H9 (cell line): ENCODE measurements around the gene CDH23. TPM values are rescaled to one million over a fixed set of nuclear protein-coding genes. Genes with fewer than 3 reads are reported as not detected.

Experiments used
- DNase-seq: peaks from one replicate; pipeline ENCODE4 v3.0.0-alpha.2; 2017
- H2AFZ ChIP-seq: one replicate; pipeline ENCODE4 v1.6.1; 2013; ENCODE audit warnings: mild to moderate bottlenecking, low read length, control low read depth, moderate library complexity
- H2AK5ac ChIP-seq: 2 replicates; pipeline ENCODE4 v1.6.1; 2013; ENCODE audit warnings: low read length, control low read depth, mixed read lengths; ENCODE audit not compliant: insufficient read length
- H2BK120ac ChIP-seq: one replicate; pipeline ENCODE4 v1.6.1; 2013; ENCODE audit warnings: low read depth, mild to moderate bottlenecking, low read length, control low read depth, inconsistent platforms; ENCODE audit not compliant: poor library complexity, severe bottlenecking
- H2BK12ac ChIP-seq: 2 replicates; pipeline ENCODE4 v1.6.1; 2013; ENCODE audit warnings: low read length, control low read depth, mixed read lengths, low read depth; ENCODE audit not compliant: insufficient read length
- H2BK15ac ChIP-seq: 2 replicates; pipeline ENCODE4 v1.6.1; 2013; ENCODE audit warnings: low read depth, low read length, control low read depth
- H2BK20ac ChIP-seq: one replicate; pipeline ENCODE4 v1.6.1; 2013; ENCODE audit warnings: low read depth, mild to moderate bottlenecking, low read length, control low read depth, inconsistent platforms; ENCODE audit not compliant: poor library complexity, severe bottlenecking
- H2BK5ac ChIP-seq: 2 replicates; pipeline ENCODE4 v1.6.1; 2013; ENCODE audit warnings: low read length, control low read depth, mixed read lengths; ENCODE audit not compliant: insufficient read length
- H3K14ac ChIP-seq: 2 replicates; pipeline ENCODE4 v1.6.1; 2013; ENCODE audit warnings: low read length, control low read depth; ENCODE audit not compliant: insufficient read depth
- H3K18ac ChIP-seq: 2 replicates; pipeline ENCODE4 v1.6.1; 2013; ENCODE audit warnings: low read depth, mild to moderate bottlenecking, mixed read lengths, low read length, control low read depth; ENCODE audit not compliant: insufficient read length
- H3K23ac ChIP-seq: 2 replicates; pipeline ENCODE4 v1.6.1; 2013; ENCODE audit warnings: low read length, control low read depth, mixed read lengths, low read depth; ENCODE audit not compliant: insufficient read length
- H3K23me2 ChIP-seq: 2 replicates; pipeline ENCODE4 v1.6.1; 2013; ENCODE audit warnings: low read depth, mild to moderate bottlenecking, mixed read lengths, low read length, control low read depth; ENCODE audit not compliant: insufficient read length, poor library complexity, severe bottlenecking
- H3K27ac ChIP-seq: 2 replicates; pipeline ENCODE4 v1.5.1; 2013; ENCODE audit warnings: low read length, control low read depth, mixed read lengths, low read depth; ENCODE audit not compliant: insufficient read length
- H3K27me3 ChIP-seq: 2 replicates; pipeline ENCODE4 v1.6.1; 2013; ENCODE audit warnings: low read length, control low read depth, inconsistent platforms; ENCODE audit not compliant: insufficient read depth
- H3K4ac ChIP-seq: 2 replicates; pipeline ENCODE4 v1.6.1; 2013; ENCODE audit warnings: low read depth, mild to moderate bottlenecking, control low read depth, inconsistent platforms, low read length, moderate library complexity
- H3K4me1 ChIP-seq: 2 replicates; pipeline ENCODE4 v1.6.1; 2013; ENCODE audit warnings: low read length, control low read depth, inconsistent platforms; ENCODE audit not compliant: insufficient read depth
- H3K4me2 ChIP-seq: 2 replicates; pipeline ENCODE4 v1.6.1; 2013; ENCODE audit warnings: low read length, control low read depth, mixed read lengths; ENCODE audit not compliant: insufficient read length, insufficient read depth
- H3K56ac ChIP-seq: 2 replicates; pipeline ENCODE4 v1.6.1; 2013; ENCODE audit warnings: low read depth, mild to moderate bottlenecking, mixed read lengths, low read length, control low read depth; ENCODE audit not compliant: insufficient read length
- H3K79me1 ChIP-seq: 2 replicates; pipeline ENCODE4 v1.6.1; 2013; ENCODE audit warnings: low read depth, mild to moderate bottlenecking, moderate library complexity, low read length, control low read depth, inconsistent platforms; ENCODE audit not compliant: insufficient read depth, poor library complexity, severe bottlenecking
- H3K79me2 ChIP-seq: 2 replicates; pipeline ENCODE4 v1.6.1; 2013; ENCODE audit warnings: low read length, control low read depth, inconsistent platforms; ENCODE audit not compliant: insufficient read depth
- H3K9ac ChIP-seq: 2 replicates; pipeline ENCODE4 v1.6.1; 2013; ENCODE audit warnings: low read length, control low read depth, mixed read lengths; ENCODE audit not compliant: insufficient read length; ENCODE audit errors: extremely low read depth
- H3K9me3 ChIP-seq: one replicate; pipeline ENCODE4 v1.6.1; 2013; ENCODE audit warnings: low read depth, low read length, inconsistent platforms; ENCODE audit not compliant: control insufficient read depth
- H3T11ph ChIP-seq: one replicate; pipeline ENCODE4 v1.6.1; 2013; ENCODE audit warnings: mild to moderate bottlenecking, low read length, control low read depth, inconsistent platforms
- H4K20me1 ChIP-seq: one replicate; pipeline ENCODE4 v1.6.1; 2013; ENCODE audit not compliant: control insufficient read depth, insufficient read length, insufficient read depth
- H4K5ac ChIP-seq: 2 replicates; pipeline ENCODE4 v1.6.1; 2013; ENCODE audit warnings: low read depth, mild to moderate bottlenecking, mixed read lengths, low read length, control low read depth; ENCODE audit not compliant: insufficient read length
- H4K8ac ChIP-seq: replicated peaks from 2 replicates; pipeline ENCODE4 v1.6.1; 2013; ENCODE audit warnings: low read length, control low read depth, mixed read lengths, low read depth; ENCODE audit not compliant: insufficient read length
- H4K91ac ChIP-seq: 2 replicates; pipeline ENCODE4 v1.6.1; 2013; ENCODE audit warnings: low read depth, mild to moderate bottlenecking, moderate library complexity, mixed read lengths, low read length, control low read depth; ENCODE audit not compliant: insufficient read length
- H3K27ac Mint-ChIP-seq, 3 experiments: 2 replicates in 2 of 3; 3 replicates in 1 of 3; pipeline ENCODE4 v1.8.0; 2020 to 2021; ENCODE audit warnings: mixed read lengths in 3 of 3, mild to moderate bottlenecking in 1 of 3, moderate library complexity in 1 of 3
- H3K27me3 Mint-ChIP-seq: 2 replicates; pipeline ENCODE4 v1.8.0; 2021; ENCODE audit warnings: low read depth, mild to moderate bottlenecking, moderate library complexity, mixed read lengths
- H3K36me3 Mint-ChIP-seq, 3 experiments: 2 replicates in 2 of 3; 3 replicates in 1 of 3; pipeline ENCODE4 v1.8.0; 2020 to 2021; ENCODE audit warnings: low read depth in 3 of 3, mixed read lengths in 3 of 3; ENCODE audit not compliant: insufficient read depth in 1 of 3
- H3K4me1 Mint-ChIP-seq, 2 experiments: 2 replicates each; pipeline ENCODE4 v1.8.0; 2020; ENCODE audit warnings: mixed read lengths in 2 of 2
- H3K4me3 Mint-ChIP-seq, 2 experiments: 2 replicates in 1 of 2; 3 replicates in 1 of 2; pipeline ENCODE4 v1.8.0; 2020 to 2021; ENCODE audit warnings: mild to moderate bottlenecking in 2 of 2, mixed read lengths in 2 of 2, moderate library complexity in 1 of 2
- H3K9me3 Mint-ChIP-seq, 2 experiments: 2 replicates in 1 of 2; 3 replicates in 1 of 2; pipeline ENCODE4 v1.8.0; 2020; ENCODE audit warnings: mild to moderate bottlenecking in 2 of 2, mixed read lengths in 2 of 2, moderate library complexity in 1 of 2
- CTCF ChIP-seq: fragments of 200-600 bp; sonication (generic); conservative IDR thresholded peaks from 3 replicates; pipeline ENCODE4 v1.8.0; 2021; ENCODE audit warnings: antibody characterized with exemption, mild to moderate bottlenecking
- WGBS: extraction: QIAGEN DNeasy Blood & Tissue Kit; methylation state at CpG from one replicate; pipeline ENCODE4 v1.1.7; 2013; ENCODE audit warnings: missing lambda C conversion rate, low lambda C conversion rate, mixed read lengths; ENCODE audit not compliant: insufficient read length; ENCODE audit errors: extremely low coverage; 5-methylcytosine and 5-hydroxymethylcytosine counted together
- total RNA-seq: library from RNA; stranded (reverse); gene quantifications from 2 replicates; pipeline ENCODE4 v1.2.1, GENCODE V29; 2021

Gene CDH23
- total RNA-seq, 1 experiment from 2014 or later: 2.1 TPM

- Histone ChIP-seq H4K91ac (no peak overlapping the region), H3K18ac (no peak overlapping the region), H3K9ac (no peak overlapping the region), H4K20me1 (no peaks in the 10 kb centered on the region), H3K9me3 (no peaks in the 10 kb centered on the region), H4K5ac (no peak overlapping the region), H3K56ac (no peak overlapping the region), H3K4me2 (no peak overlapping the region), H3K4ac (no peak overlapping the region), H3K4me1 (no peaks in the 10 kb centered on the region), H3K23me2 (no peaks in the 10 kb centered on the region), H2BK15ac (no peak overlapping the region), H3K79me2 (no peaks in the 10 kb centered on the region), H2BK120ac (no peak overlapping the region), H3K23ac (no peak overlapping the region), H2BK12ac (no peak overlapping the region), H3K79me1 (no peaks in the 10 kb centered on the region), H3T11ph (no peak overlapping the region), H4K8ac (no peak overlapping the region), H3K27me3 (no peaks in the 10 kb centered on the region), H2BK20ac (no peak overlapping the region), H2AK5ac (no peak overlapping the region), H2AFZ (no peak overlapping the region), H3K14ac (no peak overlapping the region), H3K27ac (no peak overlapping the region), H2BK5ac (no peak overlapping the region)
- WGBS: no CpG with 5 or more reads among the region's 10 CpGs
- Mint-ChIP-seq H3K9me3 (no peaks in the 10 kb centered on the region), H3K4me1 (peaks cover 4 to 5% of the 10 kb centered on the region in 2 experiments), H3K36me3 (no peaks in the 10 kb centered on the region), H3K27me3 (peaks cover 19% of the 10 kb centered on the region), H3K27ac (no peak overlapping the region; a peak in 1 of 7 replicates), H3K4me3 (no peak overlapping the region)
- TF ChIP-seq CTCF: no peak
- no peak for DNase-seq
Observed at GRCh38 chr10:71372882-71373495, 23.7 kb upstream of the CDH23 start.
